Stimulated activated naive CD4-positive, alpha-beta T cell (primary cell): ENCODE measurements around the gene SLC12A7.
"Not testable (repeated sequence)": the region's sequence is repeated elsewhere in the genome, so short reads cannot be mapped to it uniquely, and the experiment has no call there.

Experiments used
- DNase-seq, 6 experiments: peaks; one replicate each; lab custom pipeline; 2025; lab: John Stamatoyannopoulos, UW

Gene SLC12A7

GRCh38 chr5:1140818-1141189 is 28.9 kb upstream of the SLC12A7 start:
- DNase-seq = no peak

GRCh38 chr5:1140171-1140817 is 28.4 kb upstream of the SLC12A7 start:
- peak; percentile 70 to 88 (median 78) for DNase-seq

GRCh38 chr5:1139331-1140170 is 27.7 kb upstream of the SLC12A7 start:
- DNase-seq = no peak

- no peak for DNase-seq
Observed at GRCh38 chr5:1138445-1139245, 26.8 kb upstream of the SLC12A7 start.

GRCh38 chr5:1137567-1138444 is 25.9 kb upstream of the SLC12A7 start:
- DNase-seq = no peak

- DNase-seq = no peak
Observed at GRCh38 chr5:1136814-1137213, 25.0 kb upstream of the SLC12A7 start.

DNA sequence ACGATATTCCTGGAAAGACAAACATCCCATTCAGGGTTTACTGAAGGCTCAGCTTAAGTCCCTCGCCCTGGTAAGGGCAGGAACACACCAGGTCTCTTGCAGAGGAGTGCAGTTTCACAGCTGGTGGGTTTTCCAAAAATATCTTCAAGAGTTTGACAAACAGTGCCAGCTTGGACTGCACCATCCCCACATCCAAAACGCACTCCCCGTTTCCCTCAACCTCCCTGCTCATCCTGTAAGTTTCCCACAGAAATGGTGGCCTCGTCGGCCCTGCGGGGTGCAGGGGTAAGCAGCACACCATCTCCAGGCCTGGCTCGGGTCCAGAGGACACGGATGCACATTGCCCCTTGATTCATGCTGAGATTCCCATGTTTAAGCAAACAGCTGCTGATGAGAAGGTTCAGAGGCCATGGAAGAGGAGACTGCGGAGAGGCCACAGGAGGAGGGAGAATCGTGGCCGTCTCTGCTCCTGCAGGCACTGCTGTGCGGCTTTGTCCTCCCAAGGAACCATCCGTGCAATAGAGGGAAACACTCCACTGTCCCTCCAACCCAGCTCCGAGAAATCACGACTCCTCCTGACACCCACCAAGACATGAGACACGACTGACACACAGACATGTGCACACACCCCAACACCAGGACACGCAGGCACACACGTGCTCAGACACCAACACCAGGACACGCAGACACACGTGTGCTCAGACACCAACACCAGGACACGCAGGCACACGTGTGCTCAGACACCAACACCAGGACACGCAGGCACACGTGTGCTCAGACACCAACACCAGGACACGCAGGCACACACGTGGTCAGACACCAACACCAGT is 24.0 kb upstream of the SLC12A7 start:
- no peak for DNase-seq

DNA sequence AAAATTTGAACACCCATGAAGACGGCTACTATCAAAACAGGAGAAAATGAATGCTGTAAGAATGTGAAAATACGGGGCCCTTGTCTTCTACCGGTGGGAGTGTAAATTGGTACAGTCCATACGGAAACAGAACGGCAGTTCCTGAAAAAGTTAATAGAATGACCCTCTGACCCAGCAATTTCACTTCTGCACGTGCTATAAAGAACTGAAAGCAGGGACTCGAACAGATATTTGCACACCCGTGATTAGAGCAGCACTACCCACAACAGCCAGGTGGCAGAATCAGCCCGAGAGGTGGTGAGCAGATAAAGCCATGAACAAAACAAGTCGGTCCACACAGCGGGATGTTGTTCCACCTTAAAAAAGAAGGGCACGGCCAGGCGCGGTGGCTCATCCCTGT is 22.6 kb upstream of the SLC12A7 start:
- DNase-seq = no peak

- DNase-seq = no peak
Observed at GRCh38 chr5:1133510-1134201, 21.8 kb upstream of the SLC12A7 start.

DNA sequence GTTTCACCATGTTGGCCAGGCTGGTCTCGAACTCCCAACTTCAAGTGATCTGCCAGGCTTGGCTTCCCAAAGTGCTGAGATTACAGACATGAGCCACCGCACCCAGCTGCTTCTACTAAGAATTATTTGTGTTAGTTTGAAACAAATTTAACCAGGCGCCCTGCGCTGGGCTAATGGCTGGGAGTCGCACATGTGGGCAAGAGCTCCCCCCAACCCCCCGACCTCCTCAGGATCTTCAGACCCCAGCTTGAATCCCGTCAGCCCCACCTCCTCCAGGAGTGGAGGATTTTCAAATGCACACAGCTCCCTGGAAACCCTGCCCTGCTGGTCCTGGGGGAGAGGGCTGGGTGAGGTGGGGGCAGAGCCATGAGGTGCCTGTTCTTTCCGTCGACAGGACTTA is 21.2 kb upstream of the SLC12A7 start:
- DNase-seq = no peak

DNA sequence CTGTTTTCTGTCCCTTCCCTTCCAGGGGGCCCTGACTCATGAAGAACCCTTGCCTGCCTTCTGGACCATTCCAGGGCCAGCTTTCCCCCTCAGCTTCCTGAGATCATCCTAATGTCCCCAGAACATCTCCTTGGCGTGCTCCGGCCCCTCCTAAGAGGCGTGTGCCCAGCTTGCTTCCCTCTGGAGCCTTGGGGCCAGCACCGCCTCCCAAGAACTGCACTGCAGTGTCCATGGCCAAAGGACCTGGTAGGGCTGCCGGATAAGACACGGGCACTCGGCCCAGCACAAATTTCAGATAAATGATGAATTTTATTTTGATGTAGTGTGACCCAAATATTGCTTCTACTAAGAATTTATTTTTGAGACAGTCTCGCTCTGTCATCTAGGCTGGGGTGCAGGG is 20.7 kb upstream of the SLC12A7 start:
- no peak for DNase-seq

GRCh38 chr5:1131726-1132125 is 19.9 kb upstream of the SLC12A7 start:
- DNase-seq = no peak

GRCh38 chr5:1131191-1131621 is 19.3 kb upstream of the SLC12A7 start:
- DNase-seq = no peak

DNA sequence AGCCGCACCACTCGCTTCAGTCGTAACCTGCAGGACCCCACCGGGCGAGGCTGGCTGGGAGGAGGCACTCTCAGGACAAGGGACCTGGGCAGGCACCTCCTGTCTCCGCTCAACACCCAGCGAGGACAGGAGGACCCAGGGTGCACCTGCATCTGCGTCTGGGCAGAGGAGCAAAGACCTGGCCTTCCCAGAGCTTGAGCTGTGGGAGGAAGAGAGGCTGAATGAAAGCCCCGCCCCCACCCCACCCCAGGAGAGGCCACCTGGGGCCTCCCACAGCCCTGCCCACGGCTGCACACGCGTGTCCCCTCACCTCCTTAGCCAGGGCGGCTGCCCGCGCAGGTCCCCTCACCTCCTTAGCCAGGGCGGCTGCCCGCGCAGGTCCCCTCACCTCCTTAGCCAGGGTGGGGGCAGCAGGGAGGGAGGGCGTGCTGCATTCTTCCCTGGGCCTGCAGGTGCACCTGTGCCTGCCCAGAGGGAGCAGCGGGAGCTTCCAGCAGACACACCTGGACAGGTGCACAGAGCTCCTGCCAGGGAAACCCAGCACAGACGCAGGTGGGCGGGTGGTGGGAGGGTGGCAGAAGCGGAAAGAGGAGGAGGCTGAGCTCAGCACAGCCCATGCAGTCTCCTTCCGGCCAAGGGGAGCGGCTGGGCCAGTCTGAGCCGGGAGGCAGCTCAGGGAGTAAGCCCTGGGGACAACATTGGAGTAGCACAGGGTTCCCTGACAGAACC is 18.5 kb upstream of the SLC12A7 start:
- no peak for DNase-seq

GRCh38 chr5:1129711-1130055 is 17.8 kb upstream of the SLC12A7 start:
- DNase-seq = no peak

DNA sequence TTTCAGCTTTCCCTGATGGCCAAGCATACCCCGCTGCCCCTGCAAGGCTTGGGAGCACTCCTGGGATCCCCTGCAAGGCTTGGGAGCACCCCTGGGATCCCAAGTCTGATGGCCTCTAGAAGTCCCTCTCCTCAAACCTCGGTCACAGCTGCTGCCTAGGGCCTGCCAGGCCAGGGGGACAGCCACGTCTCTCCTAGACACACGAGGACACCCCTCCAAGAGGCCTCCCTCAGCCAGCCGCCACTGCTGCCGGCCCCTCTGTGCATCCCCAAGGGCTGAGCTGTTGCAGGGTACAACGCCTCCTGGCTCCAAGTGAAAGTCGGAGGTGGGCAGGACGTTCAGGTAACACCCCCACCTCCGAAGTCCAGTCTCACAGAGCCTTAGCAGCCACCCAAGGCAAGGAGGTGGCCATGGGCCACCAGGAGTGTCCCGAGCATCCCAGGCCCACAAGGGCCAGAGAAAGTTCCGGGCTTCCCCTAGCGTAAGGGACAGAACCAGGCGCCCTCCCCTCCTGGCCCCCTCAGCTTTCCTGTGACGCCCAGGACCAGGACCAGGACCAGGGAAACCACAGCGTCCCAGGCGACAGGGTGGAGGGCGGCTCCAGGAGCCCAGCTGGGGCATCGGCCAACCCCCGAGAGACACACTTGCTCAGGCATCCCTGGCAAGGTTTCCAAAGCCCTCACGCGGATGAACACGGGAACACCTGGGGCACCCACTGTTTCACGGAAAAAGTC is 17.3 kb upstream of the SLC12A7 start:
- no peak for DNase-seq

- no peak for DNase-seq
Observed at GRCh38 chr5:1127959-1128785, 16.3 kb upstream of the SLC12A7 start.

- not testable (repeated sequence) for DNase-seq
Observed at GRCh38 chr5:1125695-1126094, 13.8 kb upstream of the SLC12A7 start.
